Vagina (tissue), 2 donors: ENCODE data around the gene TMED4.

Experiments used
- POLR2A ChIP-seq, 2 donors: fragments of 450-650 bp; IDR thresholded peaks; one replicate each; pipeline ENCODE4 v1.6.1; 2017; ENCODE audit warnings: antibody characterized with exemption in 2 of 2, mild to moderate bottlenecking in 2 of 2, moderate library complexity in 2 of 2
- POLR2AphosphoS5 ChIP-seq, 2 donors: sonication (generic); formaldehyde crosslinking; IDR thresholded peaks; one replicate each; pipeline ENCODE4 v1.9.0; 2017; ENCODE audit warnings: antibody characterized with exemption in 2 of 2, mild to moderate bottlenecking in 2 of 2, low read depth in 1 of 2; ENCODE audit not compliant: insufficient read depth in 1 of 2

DNA sequence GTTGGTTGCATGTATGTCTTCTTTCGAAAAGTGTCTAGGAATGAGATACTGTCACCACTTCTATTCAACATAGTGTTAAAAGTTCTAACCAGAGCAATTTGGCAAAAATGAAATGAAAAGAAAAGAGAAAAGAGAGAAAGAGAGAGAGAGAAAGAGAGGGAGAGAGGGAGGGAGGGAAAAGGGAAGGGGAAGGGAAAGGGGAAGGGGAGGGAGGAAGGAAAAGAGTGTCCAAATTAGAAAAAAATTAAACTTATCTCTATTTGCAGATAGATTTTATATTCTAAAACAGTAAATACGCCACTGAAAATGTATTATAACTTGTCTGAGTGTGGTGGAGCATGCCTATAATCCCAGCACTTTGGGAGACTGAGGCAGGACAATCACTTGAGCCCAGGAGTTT lies 24.5 kb downstream of the TMED4 start:
- TF ChIP-seq POLR2A (IDR thresholded peaks at IDR 0.05) = no peak
- no peak for TF ChIP-seq POLR2AphosphoS5 (IDR thresholded peaks at IDR 0.05; ENCODE audit: insufficient read depth in 1 of 2, low read depth in 1 of 2)
